HG03097 (cell line): Measurements from ENCODE around the gene OGFOD3.
"Not testable (repeated sequence)": the region's sequence is repeated elsewhere in the genome, so short reads cannot be mapped to it uniquely, and the experiment has no call there.

Source experiments
- ATAC-seq: cut with Tn5 transposase; IDR thresholded peaks from one replicate; pipeline ENCODE4 v1.9.1; 2021; ENCODE audit not compliant: unreplicated experiment, low FRiP score

Gene OGFOD3

DNA sequence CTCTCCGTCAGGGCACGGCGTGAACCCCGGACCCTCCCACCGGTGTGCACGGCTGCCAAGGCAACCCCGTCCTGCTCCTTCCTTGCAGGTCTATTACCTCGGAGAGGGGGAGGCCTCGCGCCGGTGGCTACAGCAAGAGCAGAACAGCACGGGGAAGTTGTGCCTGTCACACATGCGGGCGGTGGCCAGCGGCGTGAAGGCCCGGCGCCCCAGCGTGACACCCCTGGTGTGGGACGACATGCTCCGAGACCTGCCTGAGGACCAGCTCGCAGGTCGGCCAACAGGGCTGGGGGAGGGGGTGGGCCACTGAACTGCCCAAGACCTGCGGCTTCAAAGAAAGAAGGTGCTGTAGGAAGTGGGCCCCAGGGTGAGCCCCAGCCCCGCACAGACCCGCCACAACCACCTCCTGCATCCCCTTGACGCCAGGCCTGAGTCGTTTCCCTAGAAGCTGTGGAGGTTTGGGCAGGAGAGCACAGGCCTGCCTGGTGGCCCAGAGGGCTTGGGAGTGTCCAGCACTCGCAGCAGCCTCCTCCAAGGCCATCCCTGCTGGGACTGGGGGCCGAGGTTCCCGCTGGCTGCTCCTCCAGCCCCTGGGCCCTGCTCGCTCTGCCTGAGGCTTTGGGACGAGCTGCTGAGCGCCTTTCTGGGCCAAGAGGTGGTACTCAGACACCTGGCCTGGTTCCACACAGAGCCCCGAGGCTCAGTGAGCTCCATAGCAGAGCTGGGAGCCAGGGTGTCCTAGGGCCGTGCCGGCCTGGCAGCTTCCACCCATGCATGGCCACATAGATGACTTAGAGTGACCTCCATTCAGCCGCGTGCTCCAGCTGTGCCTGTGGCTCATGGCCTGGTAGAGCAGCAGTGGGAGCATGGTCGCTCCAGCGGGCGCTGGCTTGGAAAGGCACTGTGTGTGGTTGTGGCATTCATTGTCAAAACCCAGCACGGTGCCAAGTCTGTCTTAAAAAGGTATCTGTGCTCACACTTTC lies 17.5 kb upstream of the OGFOD3 start:
- ATAC-seq, result no peak

DNA sequence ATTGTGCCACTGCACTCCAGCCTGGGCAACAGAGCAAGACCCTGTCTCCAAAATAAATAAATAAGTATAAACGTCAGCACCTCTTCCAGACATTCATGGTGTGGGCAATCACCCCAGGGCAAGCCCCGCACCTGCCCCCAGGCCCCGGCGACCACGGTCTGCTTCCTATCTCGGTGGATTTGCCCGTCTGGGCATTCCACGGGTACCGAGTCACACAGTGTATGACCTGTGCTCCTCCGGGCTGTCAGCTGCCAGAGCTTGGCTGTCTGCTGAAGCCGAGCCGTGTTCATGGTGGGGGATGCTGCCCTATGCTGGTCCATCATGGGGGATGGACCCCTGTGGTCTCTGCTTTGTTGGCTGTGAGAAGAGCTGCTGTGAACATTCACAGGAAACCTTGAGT lies 16.7 kb upstream of the OGFOD3 start:
- no peak for ATAC-seq

DNA sequence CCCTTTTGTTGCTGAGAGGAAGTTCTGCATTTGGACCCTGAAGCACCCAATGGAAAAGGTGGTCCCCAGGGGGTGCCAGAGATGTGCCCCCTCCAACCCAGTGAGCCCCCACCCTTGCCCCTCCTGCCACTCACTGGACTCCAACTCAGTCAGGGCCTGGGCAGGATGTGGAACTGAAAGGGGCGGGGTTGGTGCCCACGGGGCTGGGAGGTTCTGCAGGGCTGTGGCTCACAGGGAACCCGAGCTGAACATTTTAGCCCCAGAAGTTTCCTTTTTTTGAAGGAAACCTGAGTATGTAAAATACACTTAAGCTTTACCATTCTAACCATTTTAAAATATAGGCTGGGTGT lies 15.8 kb upstream of the OGFOD3 start:
- ATAC-seq, result no peak

DNA sequence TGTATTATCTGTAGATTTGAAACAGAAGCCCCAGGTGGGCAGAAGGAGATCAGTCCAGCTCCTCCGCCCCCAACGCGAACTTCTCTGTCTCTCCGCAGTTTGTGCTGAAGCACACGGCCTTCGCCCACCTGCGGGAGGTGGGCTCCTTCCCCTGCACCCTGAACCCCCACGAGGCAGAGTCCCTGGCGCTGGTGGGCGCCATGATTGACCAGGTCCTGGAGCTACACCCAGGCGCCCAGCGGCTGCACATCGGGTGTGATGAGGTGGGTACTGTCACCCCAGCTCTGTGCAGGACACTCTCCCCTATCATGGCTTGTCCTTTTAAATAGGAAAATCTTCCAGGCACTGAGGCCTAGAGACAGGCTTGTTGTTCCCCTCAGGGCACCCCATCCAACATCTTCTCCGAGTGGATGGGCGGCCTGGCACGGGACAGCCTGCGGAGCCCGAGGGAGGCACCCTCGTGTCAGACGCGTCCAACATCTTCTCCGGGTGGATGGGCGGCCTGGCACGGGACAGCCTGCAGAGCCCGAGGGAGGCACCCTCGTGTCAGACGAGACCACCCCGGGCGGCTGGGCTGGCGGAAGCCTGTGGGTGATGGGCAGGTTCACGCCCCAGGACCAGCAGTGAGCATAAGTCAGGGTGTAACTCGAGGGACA lies 15.3 kb upstream of the OGFOD3 start:
- no peak for ATAC-seq

DNA sequence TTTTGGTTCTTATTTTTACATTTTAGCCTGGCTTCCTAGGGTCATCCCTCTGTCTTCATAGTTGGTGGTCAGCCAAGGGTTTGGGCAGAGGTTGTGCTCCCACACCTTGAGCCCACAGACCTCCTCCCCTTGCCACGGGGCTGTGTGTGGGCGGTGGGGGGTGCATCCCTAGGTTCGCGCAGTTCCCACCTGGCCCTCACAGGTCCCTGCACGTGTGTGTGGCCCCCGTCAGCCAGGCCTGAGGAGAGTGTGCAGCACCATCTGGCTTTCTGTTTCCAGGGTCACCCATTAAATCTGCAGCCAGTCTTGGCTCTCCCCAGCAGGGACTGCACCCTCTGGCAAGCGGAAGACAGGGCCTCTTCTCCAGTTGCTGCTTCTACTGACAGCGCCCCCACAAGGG lies 13.6 kb upstream of the OGFOD3 start:
- ATAC-seq, result no peak

DNA sequence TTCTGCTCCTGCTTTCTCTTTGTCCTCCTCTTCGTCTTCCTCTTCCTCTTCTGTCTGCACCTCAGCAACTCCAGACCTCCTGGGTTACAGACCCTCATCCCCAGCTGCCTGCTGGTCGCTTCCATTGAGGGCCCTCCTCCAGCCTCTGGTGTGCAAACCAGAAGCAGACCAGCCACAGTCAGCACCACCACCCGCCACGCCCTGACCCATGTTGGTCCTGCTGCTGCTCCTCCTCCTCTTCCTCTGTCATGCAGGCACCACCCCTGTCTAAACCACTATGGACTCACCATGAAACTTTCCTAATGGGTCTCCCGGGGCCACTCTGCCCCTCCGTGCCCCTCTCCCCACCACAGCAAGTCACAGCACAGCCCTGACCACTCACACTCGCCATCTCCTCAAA lies 11.4 kb upstream of the OGFOD3 start:
- no peak for ATAC-seq

DNA sequence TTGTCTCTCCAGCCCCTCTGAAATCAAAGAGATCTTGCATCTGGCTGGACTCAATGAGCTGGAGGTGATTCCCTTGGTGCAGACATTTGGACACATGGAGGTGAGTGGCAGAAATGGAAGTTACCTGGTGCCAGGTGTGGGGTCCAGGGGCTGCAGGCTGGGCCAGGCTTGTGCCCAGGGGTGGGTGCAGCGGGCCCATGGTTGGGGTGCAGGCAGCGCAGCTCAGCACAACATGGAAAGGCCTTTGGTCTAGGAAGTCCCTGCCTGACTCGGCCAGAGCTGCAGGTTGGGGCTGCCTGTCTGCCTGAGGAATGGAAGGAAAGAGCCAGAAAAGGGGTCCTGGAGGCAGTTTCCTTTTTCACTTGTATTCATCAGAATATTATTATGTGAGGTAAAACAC lies 10.2 kb upstream of the OGFOD3 start:
- ATAC-seq, result no peak

DNA sequence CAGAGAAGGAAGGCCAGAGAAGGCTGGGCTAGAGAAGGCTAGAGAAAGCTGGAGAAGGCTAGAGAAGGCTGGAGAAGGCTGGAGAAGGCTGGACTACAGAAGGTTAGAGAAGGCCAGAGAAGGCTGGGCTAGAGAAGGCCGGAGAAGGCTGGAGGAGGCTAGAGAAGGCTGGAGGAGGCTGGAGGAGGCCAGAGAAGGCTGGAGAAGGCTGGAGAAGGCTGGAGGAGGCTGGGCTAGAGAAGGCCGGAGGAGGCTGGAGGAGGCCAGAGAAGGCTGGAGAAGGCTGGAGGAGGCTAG lies 6.4 kb upstream of the OGFOD3 start:
- no peak for ATAC-seq

DNA sequence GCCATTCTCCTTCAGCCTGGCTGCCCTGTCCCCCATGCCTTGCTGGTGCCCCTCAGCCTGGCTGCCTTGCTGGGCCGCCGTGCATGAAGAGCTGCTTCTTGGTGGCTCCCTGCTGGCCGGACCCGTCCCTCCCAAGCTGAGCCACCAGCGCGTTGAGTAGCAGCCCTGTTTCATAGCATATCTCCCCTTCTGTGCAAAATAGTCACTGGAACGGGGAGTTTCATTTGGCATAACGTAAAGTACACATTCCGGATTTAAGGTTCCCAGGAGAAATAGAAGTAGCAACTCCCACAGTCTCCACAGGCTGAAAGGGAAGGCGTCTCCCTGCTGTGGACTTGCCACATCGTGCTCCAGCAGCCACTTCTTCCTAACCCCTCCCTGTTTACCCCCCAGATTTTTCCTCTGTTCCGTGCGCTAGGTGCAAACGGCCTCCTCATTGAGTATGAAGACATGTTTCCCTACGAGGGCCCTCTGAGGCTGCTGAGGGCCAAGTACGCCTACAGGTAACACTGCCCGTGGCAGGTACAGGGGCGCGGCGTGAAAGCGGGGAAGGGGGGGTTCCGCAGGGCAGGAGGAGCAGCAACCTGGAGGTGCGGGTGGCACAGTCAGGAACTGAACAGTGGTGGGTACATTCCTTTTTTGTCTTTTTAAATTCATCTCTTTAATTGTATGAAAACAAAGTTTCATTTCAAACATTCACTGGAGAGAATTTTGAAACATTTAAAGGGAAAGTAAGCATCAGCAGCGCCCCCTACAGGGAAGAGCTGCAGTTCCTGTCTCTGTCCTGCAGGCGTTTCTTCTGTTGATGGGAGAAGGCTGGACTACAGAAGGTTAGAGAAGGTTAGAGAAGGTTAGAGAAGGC lies 5.8 kb upstream of the OGFOD3 start:
- ATAC-seq, result no peak

DNA sequence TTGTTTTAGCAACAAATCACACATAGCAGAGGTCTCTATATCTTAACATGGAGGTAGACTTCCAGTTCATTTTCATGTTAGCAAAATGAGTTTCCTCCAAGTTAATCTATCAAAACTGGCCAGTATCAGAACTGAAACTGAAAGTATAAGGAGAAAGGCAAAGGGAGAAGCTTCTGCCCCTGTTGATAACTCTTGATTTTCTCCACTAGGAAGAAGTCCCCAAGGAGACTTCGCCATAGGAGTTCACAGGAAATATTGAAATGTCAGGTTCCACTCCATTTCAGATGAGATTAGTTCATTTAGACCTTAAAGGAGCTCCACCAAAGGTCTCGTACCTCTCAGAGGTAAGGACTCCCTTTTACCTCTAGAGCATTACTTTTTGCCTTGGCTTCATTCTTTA lies 1.2 kb upstream of the OGFOD3 start:
- no peak for ATAC-seq

DNA sequence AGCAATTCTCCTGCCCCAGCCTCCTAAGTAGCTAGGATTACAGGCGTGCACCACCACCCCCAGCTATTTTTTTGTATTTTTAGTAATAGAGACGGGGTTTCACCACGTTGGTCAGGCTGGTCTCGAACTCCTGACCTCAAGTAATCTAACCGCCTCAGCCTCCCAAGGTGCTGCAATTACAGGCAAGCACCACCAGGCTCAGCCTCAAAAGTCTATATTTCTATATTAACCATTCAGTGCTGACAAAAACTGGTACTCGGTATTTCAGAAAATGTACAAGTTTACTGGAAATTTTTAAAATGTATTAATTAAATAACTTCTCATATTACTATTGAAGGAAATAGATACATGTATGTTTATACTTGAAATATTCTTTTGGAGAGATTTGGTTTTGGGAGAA lies 1.6 kb downstream of the OGFOD3 start:
- no peak for ATAC-seq

DNA sequence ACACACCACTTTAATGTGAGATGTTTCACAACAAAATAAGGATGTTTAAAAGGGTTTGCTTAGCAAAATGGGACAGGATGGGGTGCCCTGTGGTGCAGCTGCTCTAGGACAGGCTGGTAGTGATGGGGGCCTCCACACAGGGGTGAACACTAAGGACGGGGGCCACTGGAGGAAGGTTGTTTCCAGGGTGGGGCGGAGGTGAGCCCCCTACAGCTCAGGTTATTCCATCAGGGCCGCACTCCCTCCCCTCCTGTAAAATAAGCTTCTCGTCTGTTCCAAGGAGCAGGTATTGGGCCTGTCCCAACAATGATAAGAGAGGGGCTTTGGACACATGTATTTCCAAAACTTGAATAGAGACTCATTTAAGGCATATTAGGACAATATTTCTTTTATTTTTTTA lies 2.1 kb downstream of the OGFOD3 start:
- ATAC-seq, result no peak

DNA sequence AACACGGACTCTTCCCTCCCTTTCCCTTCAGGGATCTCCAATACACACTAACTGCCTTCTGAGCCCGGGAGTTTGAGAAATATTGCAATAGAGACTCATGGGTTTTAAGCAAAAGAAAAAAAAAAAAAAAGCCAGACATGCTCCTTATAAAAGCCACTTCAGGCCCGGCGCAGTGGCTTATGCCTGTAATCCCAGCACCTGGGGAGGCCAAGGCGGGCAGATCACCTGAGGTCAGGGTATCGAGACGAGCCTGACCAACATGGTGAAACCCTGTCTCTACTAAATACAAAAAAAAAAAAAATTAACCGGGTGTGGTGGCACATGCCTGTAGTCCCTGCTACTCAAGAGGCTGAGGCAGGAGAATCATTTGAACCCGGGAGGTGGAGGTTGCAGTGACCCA lies 2.6 kb downstream of the OGFOD3 start:
- no peak for ATAC-seq

DNA sequence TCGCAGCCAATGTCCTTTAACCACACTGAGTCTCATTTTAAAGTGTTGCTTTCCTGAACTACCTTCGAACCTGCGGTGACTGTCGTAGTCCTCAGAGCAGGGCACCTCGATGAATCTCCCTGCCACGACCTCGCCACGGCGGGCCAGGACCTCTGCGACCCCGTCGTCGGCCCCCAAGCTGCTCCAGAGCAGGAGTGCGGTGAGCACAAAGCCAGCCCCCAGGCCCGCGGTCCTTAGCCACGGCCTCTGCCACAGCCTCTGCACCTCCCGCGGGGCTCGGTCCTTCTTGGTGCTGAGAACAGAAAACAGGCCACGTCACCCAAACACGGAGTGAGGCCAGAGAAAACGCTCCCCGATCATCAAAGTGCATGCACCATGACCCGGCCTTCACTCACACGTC lies 3.0 kb downstream of the OGFOD3 start:
- ATAC-seq, result no peak

DNA sequence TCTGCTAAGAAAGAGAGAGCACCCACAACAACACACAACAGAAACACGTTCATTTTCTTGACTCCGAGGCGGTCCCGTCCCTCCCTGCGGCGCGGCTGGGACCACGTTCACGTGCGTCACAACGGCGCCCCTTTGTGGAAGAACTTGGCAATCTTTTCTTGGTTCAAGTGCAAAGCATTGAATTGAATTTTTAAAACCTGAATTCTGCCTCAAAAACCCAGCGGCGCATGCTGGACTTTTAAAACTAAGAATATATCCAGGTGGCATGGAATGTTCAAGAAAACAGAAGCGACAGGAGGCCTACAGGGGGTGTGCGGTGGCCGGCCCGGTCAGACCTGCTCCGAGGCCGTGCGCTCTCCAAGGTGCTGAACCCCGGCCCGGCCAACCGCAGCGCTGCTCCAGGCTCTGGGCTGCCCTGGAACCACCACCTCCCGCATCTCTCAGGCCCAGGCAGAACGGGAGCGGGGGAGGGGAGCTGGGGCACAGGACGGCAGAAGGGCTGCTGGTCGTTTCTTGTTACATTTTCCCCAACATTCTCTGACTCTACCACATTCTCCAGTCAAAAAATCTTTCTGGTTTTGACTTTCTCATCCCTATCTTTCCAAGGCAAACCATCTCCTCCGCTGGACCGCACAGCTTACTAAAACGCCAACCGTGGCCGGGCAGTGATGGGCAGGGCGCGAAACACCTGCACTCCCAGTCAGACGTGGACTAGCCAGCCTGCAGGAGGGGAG lies 3.7 kb downstream of the OGFOD3 start:
- ATAC-seq, result no peak

DNA sequence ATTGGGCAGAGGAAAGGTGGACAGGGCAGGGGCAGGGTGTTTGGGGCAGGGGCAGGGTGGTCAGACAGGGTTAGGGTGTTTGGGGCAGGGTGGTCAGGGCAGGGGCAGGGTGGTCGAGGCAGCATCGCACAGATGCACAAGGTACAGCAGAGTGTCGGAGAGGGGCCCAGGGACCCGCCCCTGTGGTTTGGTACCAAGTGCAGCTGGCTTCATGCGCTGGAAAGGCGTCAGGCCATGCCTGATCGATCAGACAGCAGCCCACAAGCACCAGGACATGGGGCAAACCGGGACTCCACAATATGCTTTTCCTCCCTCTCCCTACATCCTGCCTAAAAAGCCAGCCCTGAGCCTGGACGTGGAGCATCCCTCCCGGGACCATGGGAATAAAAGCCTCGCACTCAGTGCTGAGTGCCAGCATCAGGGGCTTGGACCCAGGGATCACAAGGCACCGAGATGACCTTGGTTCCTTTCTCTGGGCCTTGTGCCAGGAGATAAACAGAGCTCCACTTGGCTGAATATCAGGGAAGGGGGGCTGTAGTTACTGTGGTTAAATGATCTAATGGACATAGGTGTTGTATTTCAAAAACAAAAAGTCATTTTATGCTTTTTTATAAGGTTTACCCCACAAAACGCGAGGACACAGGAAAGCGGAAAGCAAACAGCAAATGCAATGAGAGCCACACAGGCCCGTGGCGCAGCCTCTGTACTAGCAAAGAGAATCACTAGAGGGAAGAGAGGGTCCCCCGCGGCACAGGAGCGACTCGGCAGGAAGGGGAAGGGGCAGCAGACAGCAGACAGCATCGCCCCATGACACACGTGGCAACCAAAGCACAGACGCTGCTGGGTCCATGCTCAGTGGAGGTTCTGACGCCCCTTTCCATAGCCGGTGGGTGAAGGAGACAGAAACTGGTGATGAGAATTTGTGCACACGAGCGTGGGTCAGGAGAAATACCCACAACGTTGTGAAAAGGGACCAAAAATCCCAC lies 5.6 kb downstream of the OGFOD3 start:
- ATAC-seq, result no peak

DNA sequence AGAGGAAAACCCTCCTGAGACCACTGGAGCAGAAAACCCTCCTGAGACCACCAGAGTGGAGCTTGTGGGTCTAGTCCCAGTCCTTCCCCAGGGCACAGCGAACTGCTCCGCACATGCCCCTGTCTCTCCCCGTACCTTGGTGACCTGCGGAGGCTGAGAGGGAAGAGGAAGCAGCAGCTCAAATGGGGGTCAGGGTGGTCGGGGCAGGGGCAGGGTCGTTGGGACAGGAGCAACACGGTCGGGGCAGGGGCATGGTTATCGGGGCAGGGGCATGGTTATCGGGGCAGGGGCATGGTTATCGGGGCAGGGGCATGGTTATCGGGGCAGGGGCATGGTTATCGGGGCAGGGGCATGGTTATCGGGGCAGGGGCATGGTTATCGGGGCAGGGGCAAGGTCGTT lies 6.3 kb downstream of the OGFOD3 start:
- ATAC-seq, result not testable (repeated sequence)

DNA sequence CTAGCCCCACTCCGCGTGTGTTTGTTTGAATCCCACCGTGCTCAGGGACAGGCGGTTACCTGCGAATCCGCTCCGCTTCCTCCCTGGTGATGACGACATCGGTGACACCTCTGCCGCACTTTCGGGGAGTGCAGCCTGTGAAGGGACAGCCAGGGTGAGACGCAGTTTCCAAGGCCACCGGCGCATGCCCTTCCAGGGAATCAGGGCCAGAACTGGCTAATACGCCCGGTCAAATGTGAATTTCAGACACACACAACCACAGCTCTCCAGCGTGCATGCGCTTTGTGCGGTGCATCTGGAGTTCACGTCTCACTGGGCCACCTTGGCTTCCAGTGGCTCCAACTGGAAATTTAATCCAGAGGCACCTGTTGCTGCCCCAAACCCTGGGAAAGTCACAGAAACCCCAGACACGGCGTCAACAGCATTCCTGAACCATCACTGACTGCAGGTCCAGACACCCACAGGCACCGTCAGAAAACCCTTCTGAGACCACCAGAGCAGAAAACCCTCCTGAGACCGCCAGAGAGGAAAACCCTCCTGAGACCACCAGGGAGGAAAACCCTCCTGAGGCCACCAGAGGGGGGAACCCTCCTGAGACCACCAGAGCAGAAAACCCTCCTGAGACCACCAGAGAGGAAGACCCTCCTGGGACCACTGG lies 6.9 kb downstream of the OGFOD3 start:
- no peak for ATAC-seq
